Muscle layer of duodenum (tissue), 2 donors: ENCODE data around the gene CRAMP1.

ENCODE experiments used
- H3K27ac ChIP-seq: one replicate; pipeline ENCODE4 v1.7.0; 2013; ENCODE audit warnings: mild to moderate bottlenecking, low read length
- H3K27me3 ChIP-seq: one replicate; pipeline ENCODE4 v1.7.0; 2013; ENCODE audit warnings: low read depth, mild to moderate bottlenecking, control low read depth, low read length
- H3K36me3 ChIP-seq, 2 donors: one replicate each; pipeline ENCODE4 v1.7.0; 2013; ENCODE audit warnings: low read length in 2 of 2, control low read depth in 1 of 2, mild to moderate bottlenecking in 1 of 2; ENCODE audit not compliant: insufficient read depth in 2 of 2, control insufficient read depth in 1 of 2
- H3K4me1 ChIP-seq, 2 donors: one replicate each; pipeline ENCODE4 v1.7.0; 2013; ENCODE audit warnings: low read length in 2 of 2, mild to moderate bottlenecking in 2 of 2, control low read depth in 1 of 2, moderate library complexity in 1 of 2; ENCODE audit not compliant: insufficient read depth in 2 of 2, control insufficient read depth in 1 of 2
- H3K4me3 ChIP-seq, 2 donors: one replicate each; pipeline ENCODE4 v1.7.0; 2013; ENCODE audit warnings: low read length in 2 of 2, low read depth in 1 of 2, mild to moderate bottlenecking in 1 of 2
- H3K9me3 ChIP-seq, 2 donors: one replicate each; pipeline ENCODE4 v1.7.0; 2013; ENCODE audit warnings: low read length in 2 of 2, control low read depth in 1 of 2, mild to moderate bottlenecking in 1 of 2; ENCODE audit not compliant: control insufficient read depth in 1 of 2
- donor health status: healthy.

CRAMP1 gene

DNA sequence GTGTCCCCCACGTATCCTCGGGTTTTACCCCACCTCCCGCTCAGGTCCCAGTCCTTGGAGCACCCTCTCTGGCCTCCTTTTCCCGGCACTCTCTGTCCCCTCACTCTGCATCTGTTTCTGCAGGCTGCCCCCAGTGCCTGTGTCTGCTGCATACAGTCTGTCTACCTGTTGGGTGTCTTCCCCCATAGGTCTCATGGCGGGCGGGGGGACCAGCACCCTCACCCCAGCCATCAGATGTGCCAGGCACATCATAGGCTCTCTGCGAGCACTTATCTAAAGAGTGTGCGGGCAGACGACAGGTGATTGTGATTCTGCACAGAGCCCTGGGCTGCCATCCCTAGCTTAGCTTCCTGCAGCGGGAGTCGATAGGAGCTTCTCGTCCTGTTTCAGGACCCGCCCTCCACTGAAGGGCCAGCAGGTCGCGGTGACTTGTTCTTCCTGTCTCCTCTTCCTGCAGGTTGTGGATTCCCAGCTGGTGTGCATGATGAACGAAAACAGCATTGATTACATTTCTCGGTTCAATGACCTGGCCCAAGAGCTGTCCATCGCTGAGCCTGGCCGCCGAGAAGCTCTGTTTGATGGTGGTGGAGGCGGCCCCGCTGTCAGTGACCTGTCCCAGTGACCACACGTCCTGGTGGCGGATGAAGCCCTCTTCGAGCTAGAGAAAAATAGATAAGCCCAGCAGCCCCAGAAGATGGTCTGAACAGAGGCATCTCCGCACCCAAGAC is 61.4 kb downstream of the CRAMP1 start:
- no peak overlapping the region for H3K27ac ChIP-seq

DNA sequence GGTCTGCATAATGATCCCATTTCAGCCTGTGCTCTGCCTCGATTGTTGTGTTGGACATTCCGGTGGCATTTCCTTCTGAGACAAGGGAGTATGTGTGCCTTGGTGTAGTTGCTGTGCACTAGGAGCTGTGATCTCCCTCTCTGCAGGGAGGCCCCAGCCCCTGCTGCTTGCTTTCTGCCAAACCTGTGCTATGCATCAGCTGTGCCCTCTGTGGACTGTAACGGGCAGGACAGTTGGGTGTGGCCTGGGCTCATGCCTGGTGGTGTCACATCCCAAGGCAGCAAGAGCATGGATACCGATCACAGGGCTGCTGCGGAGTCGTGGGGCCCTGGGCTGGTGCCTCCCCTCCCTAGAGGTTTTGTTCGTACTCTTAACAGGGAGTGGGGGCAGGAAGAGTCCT is 62.1 kb downstream of the CRAMP1 start:
- no peak overlapping the region for H3K27ac ChIP-seq
- peaks cover 45 to 61% of the 10 kb centered on the region in 2 donors for H3K36me3 ChIP-seq
- H3K9me3 ChIP-seq = no peaks in the 10 kb centered on the region
- H3K27me3 ChIP-seq = no peaks in the 10 kb centered on the region
- peaks cover 5 to 7% of the 10 kb centered on the region in 2 donors for H3K4me1 ChIP-seq
- no peak overlapping the region for H3K4me3 ChIP-seq

More for the DNA sequence above, 61.4 kb downstream of the CRAMP1 start:
- Histone ChIP-seq H3K4me1 (peaks cover 0 to under 1% of the 10 kb centered on the region in 2 donors), H3K9me3 (no peaks in the 10 kb centered on the region), H3K4me3 (no peak overlapping the region), H3K36me3 (peaks cover 48 to 68% of the 10 kb centered on the region in 2 donors), H3K27me3 (no peaks in the 10 kb centered on the region)

DNA sequence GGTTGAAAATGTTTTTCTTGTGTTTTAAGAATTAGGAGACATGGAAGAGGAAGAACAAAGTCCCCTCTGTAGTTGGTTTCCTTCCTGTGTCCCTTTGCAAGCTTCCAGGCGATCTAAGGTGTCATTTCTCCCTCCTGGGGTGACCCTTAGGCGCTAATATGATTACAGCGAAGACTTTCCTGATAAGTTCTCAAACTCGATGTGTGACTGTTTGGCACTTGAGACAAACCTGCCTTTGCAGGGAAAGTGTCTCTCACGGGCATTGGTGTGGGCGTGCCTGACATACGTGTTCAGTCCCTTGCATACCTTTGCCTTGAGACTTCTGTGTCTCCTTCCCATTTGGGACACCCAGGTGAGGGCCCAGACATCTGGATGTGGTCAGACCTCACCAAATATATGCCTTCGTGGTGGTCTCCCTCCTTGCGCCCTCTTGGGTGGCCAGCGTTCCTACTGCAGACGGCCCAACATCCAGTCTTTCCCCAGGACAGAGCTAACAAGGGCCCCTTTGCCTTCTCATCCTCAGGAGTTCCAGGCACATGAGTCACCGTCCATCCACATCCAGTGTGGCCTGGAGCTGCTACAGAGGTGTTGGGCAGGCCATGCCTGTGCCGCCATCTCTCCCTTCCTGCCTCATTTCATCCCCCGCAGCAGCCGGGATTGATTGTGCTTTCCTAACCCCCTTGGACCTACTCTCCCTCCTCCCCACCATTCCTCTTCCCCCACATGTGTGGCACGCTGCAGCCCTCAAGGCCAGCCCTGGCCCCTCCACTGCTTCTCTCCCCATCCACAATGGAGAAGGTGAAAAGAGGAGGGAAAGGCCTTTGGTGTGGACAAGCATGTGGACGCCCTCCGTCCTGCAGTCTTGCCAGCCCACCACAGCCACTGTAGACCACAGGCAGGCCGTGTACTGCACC is 62.8 kb downstream of the CRAMP1 start:
- peaks cover 38 to 56% of the 10 kb centered on the region in 2 donors for H3K36me3 ChIP-seq

DNA sequence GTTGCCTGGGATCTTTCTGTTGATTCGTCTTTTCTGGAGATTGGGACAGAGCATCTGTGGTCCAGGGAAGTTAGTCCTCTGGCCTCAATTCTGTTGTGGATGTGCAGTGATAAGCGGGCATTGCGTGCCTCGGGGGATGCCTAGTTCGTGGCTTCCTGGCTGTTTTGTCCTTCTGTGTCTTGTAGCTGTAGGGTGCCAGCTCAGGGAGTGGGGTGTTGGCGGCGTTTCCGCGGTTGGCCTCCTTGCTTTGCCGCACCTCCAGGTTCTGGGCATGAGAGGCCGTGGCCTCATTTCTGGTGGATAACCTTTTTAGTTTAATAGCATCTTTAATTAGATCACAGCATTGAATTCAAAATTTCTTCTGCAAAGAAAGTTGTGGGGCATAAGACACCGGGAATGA is 64.5 kb downstream of the CRAMP1 start:
- Histone ChIP-seq H3K27me3 (no peaks in the 10 kb centered on the region), H3K27ac (no peak overlapping the region), H3K9me3 (no peaks in the 10 kb centered on the region), H3K36me3 (peaks cover 25 to 42% of the 10 kb centered on the region in 2 donors), H3K4me3 (no peak overlapping the region), H3K4me1 (peaks cover 5 to 7% of the 10 kb centered on the region in 2 donors)

More for the DNA sequence above, 62.8 kb downstream of the CRAMP1 start:
- Histone ChIP-seq H3K27ac (no peak overlapping the region), H3K4me3 (no peak overlapping the region), H3K4me1 (peaks cover 5 to 7% of the 10 kb centered on the region in 2 donors), H3K9me3 (no peaks in the 10 kb centered on the region), H3K27me3 (no peaks in the 10 kb centered on the region)

- Histone ChIP-seq H3K9me3 (no peaks in the 10 kb centered on the region), H3K27ac (no peak overlapping the region), H3K4me3 (no peak overlapping the region), H3K36me3 (peaks cover 19 to 35% of the 10 kb centered on the region in 2 donors), H3K27me3 (no peaks in the 10 kb centered on the region), H3K4me1 (peaks cover 5 to 7% of the 10 kb centered on the region in 2 donors)
Measured at GRCh38 chr16:1677339-1677738, 65.2 kb downstream of the CRAMP1 start.

DNA sequence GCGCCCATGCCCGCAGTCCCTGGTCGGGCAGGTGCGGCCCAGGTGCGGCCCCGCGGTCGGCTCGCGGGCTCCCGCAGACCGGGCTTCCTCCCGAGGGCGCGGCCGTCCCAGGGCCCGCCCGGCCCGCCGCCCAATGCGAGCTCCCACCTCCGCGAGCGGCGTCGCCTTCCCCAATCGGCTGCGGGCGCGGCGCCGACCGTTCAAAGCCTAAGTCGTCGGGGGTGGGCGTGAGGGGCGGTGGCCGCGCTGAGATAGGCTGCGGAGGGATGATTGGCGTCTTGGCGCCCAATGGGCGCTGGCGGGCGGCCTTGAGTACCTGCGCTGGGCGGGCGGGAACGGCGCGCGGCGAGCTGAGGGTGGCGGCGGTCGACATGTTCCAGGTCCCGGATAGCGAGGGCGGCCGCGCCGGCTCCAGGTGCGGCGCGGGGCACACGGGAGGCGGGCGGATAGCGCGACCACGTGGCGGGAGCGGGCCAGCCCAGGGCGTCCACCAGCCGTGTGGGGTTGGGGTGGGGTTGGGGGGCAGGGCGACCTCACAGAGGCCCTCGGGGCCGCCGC is 65.9 kb downstream of the CRAMP1 start, which contains the start of gene JPT2:
Gene JPT2, plus strand, starts transcription at position 338 of the 558 bp plus-strand sequence. Its CDS starts 34 bp downstream, at position 372.
- Histone ChIP-seq H3K36me3 (peaks cover 12 to 28% of the 10 kb centered on the region in 2 donors), H3K27me3 (no peaks in the 10 kb centered on the region), H3K4me3 (peak within 1 kb of the TSS; percentile 78 to 82), H3K4me1 (peaks cover 5 to 7% of the 10 kb centered on the region in 2 donors), H3K9me3 (no peaks in the 10 kb centered on the region), H3K27ac (peak within 1 kb of the TSS; percentile 27)

GRCh38 chr16:1678500-1679098 is 66.4 kb downstream of the CRAMP1 start:
- Histone ChIP-seq H3K4me3 (peak overlapping the region; percentile 78 to 82), H3K4me1 (peaks cover 5 to 7% of the 10 kb centered on the region in 2 donors), H3K27ac (peak overlapping the region; percentile 27), H3K27me3 (no peaks in the 10 kb centered on the region), H3K9me3 (no peaks in the 10 kb centered on the region), H3K36me3 (peaks cover 9 to 27% of the 10 kb centered on the region in 2 donors)

DNA sequence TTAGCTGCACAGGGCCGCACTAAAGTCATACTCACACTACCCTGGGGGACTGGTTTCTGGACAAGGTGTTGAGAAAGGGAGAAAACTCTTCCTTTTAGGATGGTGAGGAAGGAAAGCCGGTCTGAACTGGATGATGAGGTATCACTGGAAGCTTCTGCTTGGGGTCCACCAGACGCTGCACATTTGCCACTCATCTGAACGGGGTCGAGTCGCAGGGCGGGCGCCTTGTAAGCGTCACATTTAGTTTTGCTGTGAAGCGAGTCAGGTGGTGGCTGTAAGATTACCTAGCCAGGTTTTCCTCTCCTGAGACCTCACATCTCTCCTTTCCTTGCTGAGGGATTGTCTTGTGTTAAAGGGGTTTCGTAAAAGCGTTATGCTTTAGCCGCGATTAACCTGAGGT is 68.2 kb downstream of the CRAMP1 start:
- Histone ChIP-seq H3K9me3 (no peaks in the 10 kb centered on the region), H3K4me1 (peaks cover 5 to 7% of the 10 kb centered on the region in 2 donors), H3K27ac (no peak overlapping the region), H3K27me3 (no peaks in the 10 kb centered on the region), H3K4me3 (no peak overlapping the region), H3K36me3 (peaks cover 9 to 14% of the 10 kb centered on the region in 2 donors)

DNA sequence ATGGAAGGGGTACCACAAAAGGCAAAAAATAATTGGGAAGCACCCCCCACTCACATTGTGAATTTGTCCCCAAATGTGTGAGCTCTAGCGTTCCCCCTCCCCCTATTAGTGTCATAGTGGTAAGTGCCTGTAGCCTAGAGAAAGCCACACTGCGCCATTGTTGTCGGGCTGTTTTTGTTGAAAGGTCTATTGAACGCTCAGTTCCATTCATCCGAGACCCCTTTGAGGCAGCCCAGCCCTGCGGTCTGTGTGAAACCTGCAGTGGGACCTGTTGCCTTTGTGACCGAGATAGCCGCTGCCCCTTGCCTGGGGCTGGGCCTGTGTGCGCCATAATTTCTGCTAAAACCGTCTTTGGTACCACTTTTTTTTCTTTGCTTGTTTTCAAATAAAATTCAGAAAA is 68.9 kb downstream of the CRAMP1 start:
- Histone ChIP-seq H3K27me3 (no peaks in the 10 kb centered on the region), H3K27ac (no peak overlapping the region), H3K4me1 (peaks cover 5 to 7% of the 10 kb centered on the region in 2 donors), H3K9me3 (no peaks in the 10 kb centered on the region), H3K4me3 (no peak overlapping the region), H3K36me3 (peaks cover 8 to 9% of the 10 kb centered on the region in 2 donors)

DNA sequence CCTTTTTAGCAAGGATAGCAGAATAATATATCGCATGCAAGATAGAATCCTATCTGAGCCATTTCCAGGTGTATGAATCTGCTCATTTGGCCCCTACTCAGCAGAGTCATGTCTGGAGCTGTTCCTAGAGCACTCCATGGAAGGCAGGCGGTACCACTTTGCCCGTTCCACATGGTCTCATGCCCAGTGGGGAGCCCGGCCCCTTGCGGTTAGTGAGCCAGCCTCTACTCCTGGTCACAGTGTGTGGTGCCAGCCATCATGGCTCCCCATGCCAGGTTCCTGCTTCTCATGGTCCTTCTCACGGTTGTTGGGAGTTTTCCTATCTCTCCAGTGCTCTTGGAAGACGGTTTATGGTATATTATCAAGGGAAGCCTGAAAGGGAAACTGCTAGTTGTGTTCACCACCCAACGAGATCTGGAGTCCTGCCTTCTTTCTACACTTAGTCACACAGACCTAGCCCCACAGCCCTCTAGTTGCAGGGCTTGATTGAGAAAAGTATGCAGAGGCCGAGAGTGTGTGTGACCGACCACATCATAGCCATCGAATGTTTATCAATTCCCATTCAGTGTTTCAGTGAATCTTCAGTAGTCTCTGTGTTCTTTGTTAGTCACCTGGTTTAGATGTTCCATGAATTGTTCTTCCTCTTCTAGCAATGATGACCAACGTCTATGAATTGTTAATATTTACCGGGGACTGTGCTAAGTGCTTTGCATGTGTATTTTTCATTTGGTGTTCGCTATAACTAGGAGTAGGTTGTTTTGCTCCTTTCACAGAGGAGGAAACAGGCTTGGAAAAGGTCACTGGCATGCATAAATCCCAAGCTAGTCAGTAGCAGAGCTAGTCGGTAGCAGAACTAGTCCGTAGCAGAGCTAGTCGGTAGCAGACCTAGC is 75.5 kb downstream of the CRAMP1 start:
- no peak overlapping the region for H3K4me3 ChIP-seq
- H3K36me3 ChIP-seq = peaks cover 36 to 43% of the 10 kb centered on the region in 2 donors
- H3K27ac ChIP-seq = no peak overlapping the region
- H3K27me3 ChIP-seq = no peaks in the 10 kb centered on the region
- no peaks in the 10 kb centered on the region for H3K4me1 ChIP-seq
- no peaks in the 10 kb centered on the region for H3K9me3 ChIP-seq
